SK-N-SH (cell line): ENCODE measurements around the gene EIF3F.

Source experiments
- IRF3 ChIP-seq: fragments of 150-350 bp; IDR thresholded peaks from 2 replicates; pipeline ENCODE4 v1.6.1; 2016; ENCODE audit warnings: mild to moderate bottlenecking, low read depth, low read length
- NFIC ChIP-seq: IDR thresholded peaks from 2 replicates; pipeline ENCODE4 v1.4.0; 2012; ENCODE audit warnings: borderline replicate concordance
- POLR2AphosphoS5 ChIP-seq: IDR thresholded peaks from 2 replicates; pipeline ENCODE4 v1.6.1; 2012; ENCODE audit warnings: low read depth, low read length
- TAF1 ChIP-seq: IDR thresholded peaks from 2 replicates; pipeline ENCODE4 v1.6.1; 2012; ENCODE audit warnings: low read depth, mild to moderate bottlenecking, low read length, moderate library complexity, borderline replicate concordance
- TF ChIP-seq, protein P1 (sequence below): fragments of 200-600 bp; sonication (generic); IDR thresholded peaks from 2 replicates; pipeline ENCODE4 v1.6.1; 2017; ENCODE audit warnings: antibody characterized with exemption, mild to moderate bottlenecking, moderate library complexity

DNA sequence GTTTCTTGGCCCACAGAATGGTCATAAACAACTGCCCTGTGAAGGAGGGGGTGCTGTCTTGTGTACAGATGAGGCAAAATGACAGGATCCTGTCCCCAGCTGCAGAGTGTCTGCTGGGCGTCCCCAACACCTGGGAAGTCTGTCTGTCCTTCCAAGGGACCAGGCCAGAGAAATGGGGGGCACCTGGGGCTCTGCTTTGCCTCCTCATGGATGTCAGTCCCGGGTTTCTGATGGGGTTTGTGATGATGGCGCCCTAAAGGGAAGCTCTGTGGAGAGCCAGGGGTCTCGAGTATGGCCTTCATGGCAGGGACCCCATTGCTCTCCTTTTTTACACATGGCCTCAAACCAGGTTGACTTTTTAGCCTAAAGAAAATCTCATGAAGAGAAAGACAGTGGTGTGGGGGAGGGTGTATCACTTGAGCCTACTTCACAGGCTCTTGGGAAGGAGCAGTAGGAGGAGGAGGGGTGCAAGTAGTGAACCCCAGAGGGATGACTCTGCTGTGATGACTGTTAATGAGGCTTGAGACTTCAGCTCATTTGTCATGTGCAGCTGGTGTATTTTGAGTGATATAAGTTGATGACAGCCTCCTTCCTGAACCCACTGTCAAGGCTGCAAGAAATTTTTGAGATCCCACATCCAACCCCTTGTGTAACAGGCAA lies 53.3 kb downstream of the EIF3F start:
- TF ChIP-seq NFIC (no peak), TAF1 (no peak), POLR2AphosphoS5 (no peak), IRF3 (no peak)
- TF ChIP-seq, protein P1, sequence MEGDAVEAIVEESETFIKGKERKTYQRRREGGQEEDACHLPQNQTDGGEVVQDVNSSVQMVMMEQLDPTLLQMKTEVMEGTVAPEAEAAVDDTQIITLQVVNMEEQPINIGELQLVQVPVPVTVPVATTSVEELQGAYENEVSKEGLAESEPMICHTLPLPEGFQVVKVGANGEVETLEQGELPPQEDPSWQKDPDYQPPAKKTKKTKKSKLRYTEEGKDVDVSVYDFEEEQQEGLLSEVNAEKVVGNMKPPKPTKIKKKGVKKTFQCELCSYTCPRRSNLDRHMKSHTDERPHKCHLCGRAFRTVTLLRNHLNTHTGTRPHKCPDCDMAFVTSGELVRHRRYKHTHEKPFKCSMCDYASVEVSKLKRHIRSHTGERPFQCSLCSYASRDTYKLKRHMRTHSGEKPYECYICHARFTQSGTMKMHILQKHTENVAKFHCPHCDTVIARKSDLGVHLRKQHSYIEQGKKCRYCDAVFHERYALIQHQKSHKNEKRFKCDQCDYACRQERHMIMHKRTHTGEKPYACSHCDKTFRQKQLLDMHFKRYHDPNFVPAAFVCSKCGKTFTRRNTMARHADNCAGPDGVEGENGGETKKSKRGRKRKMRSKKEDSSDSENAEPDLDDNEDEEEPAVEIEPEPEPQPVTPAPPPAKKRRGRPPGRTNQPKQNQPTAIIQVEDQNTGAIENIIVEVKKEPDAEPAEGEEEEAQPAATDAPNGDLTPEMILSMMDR = no peak
